Uterus (tissue), 2 donors: ENCODE measurements around the gene CIDEB.

Source experiments
- POLR2A ChIP-seq, 2 donors: fragments of 450-650 bp; IDR thresholded peaks; one replicate each; pipeline ENCODE4 v1.6.1; 2016; ENCODE audit warnings: antibody characterized with exemption in 2 of 2, mild to moderate bottlenecking in 1 of 2, moderate library complexity in 1 of 2
- TF ChIP-seq, protein P1 (sequence below), 4 experiments: fragments of 200-600 bp in 2 of 4; fragments of 450-650 bp in 2 of 4; sonication (generic) in 2 of 4; IDR thresholded peaks; one replicate each; pipeline ENCODE4 v1.5.1; 2016 to 2019; ENCODE audit warnings: antibody characterized with exemption in 4 of 4, mild to moderate bottlenecking in 2 of 4, moderate library complexity in 1 of 4

DNA sequence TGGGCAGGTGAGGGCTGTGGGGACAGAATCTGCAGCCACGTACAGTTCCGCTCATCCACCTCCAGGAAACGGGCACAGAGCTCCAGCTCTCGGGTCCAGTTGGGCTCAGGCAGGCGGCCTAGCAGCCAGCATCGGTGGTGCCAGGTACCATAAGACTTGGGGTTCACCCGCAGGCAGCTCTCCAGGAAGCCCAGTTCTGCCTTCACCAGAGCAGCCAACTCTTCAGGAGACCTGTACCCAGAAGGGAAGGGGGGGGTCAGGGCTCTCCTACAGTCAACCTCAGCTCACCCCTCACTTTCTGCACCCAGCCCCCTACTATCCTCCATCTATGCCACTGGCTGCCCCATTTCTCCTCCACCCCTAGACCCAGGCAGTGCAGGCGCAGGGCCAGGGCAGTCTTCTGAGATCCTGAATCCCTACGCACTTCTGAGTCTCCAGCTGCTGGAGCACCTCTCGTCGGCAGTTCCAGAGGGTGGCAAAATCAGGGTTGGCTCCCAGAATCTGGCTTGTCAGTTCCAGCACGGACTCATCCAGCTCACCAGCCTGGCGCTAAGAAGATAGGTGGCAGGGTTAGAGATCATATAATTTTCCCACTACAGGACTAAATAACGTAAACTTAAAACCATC lies 37.8 kb downstream of the CIDEB start:
- TF ChIP-seq, protein P1, sequence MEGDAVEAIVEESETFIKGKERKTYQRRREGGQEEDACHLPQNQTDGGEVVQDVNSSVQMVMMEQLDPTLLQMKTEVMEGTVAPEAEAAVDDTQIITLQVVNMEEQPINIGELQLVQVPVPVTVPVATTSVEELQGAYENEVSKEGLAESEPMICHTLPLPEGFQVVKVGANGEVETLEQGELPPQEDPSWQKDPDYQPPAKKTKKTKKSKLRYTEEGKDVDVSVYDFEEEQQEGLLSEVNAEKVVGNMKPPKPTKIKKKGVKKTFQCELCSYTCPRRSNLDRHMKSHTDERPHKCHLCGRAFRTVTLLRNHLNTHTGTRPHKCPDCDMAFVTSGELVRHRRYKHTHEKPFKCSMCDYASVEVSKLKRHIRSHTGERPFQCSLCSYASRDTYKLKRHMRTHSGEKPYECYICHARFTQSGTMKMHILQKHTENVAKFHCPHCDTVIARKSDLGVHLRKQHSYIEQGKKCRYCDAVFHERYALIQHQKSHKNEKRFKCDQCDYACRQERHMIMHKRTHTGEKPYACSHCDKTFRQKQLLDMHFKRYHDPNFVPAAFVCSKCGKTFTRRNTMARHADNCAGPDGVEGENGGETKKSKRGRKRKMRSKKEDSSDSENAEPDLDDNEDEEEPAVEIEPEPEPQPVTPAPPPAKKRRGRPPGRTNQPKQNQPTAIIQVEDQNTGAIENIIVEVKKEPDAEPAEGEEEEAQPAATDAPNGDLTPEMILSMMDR (IDR thresholded peaks at IDR 0.05) = no peak
- no peak for TF ChIP-seq POLR2A (IDR thresholded peaks at IDR 0.05)
